Measurements from ENCODE around the gene IGHMBP2. TPM values are rescaled to one million over a fixed set of nuclear protein-coding genes. Genes with fewer than 3 reads are reported as not detected.

Gene IGHMBP2
- total RNA-seq, 1 experiment from 2014 or later, result 24.0 TPM

DNA sequence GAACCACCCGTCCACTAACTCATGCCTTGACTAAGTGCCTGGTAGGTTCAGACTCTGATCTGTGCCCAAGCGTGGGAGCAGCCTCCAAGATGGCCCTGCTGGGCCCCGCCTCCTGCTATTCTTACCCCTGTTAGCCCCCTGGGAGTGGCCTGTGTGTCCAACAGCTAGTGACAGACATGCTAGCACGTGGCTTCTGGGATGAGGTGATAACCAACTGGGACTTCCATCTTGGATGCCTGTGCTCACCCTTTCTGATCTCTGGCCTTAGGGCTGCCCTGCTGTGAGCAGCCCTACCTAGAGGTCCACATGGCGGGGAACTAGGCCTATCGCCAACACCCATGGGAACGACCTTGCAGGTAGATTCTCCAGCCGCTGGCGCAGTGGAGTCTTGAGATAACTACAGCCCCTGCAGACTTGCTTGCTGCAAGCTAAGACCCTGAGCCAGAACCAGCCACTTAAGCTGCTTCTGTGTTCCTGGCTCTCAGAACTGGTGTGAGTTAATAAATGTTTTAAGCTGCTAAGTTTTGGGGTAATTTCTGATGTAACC is 2.8 kb upstream of the IGHMBP2 start:
- H3T11ph ChIP-seq (ENCODE audit: low read length), result no peak overlapping the region
- no peak overlapping the region for H2AFZ ChIP-seq (ENCODE audit: low read length)
- H2BK15ac ChIP-seq (ENCODE audit: low read depth, low read length), result no peak overlapping the region
- H3K9me3 Mint-ChIP-seq, result no peaks in the 10 kb centered on the region
- no CpG with 5 or more reads among the region's 9 CpGs for WGBS (ENCODE audit: extremely low coverage, insufficient read length, low lambda C conversion rate)
- H3K23ac ChIP-seq (ENCODE audit: insufficient read length, low read depth, low read length), result no peak overlapping the region
- H2BK20ac ChIP-seq (ENCODE audit: low read depth, low read length, poor library complexity, severe bottlenecking), result no peak overlapping the region
- no peak overlapping the region for H3K4me3 Mint-ChIP-seq
- no peaks in the 10 kb centered on the region for H4K20me1 ChIP-seq (ENCODE audit: control insufficient read depth, insufficient read depth, insufficient read length)
- no peak overlapping the region for H3K9ac ChIP-seq (ENCODE audit: extremely low read depth, insufficient read length, low read length)
- DNase-seq, result no peak
- no peak overlapping the region for H3K56ac ChIP-seq (ENCODE audit: insufficient read length, low read depth, low read length)
- no peak overlapping the region for H4K91ac ChIP-seq (ENCODE audit: insufficient read length, low read depth, low read length)
- H3K36me3 Mint-ChIP-seq (ENCODE audit: insufficient read depth in 1 of 3, low read depth in 3 of 3), result peaks cover 28 to 52% (median 45%) of the 10 kb centered on the region in 3 experiments; a peak in 6 of 7 replicates
- no peak overlapping the region for H4K8ac ChIP-seq (replicated peaks; ENCODE audit: insufficient read length, low read depth, low read length)
- no peak overlapping the region for H3K4me2 ChIP-seq (ENCODE audit: insufficient read depth, insufficient read length, low read length)
- no peak overlapping the region for H3K27ac ChIP-seq (ENCODE audit: insufficient read length, low read depth, low read length)
- peaks cover 22% of the 10 kb centered on the region for H3K79me2 ChIP-seq (ENCODE audit: insufficient read depth, low read length)
- no peaks in the 10 kb centered on the region; the same call in 1 of the 2 replicates for H3K27me3 Mint-ChIP-seq (ENCODE audit: low read depth)
- H3K9me3 ChIP-seq (ENCODE audit: control insufficient read depth, low read depth, low read length), result no peaks in the 10 kb centered on the region
- no peak overlapping the region for H2AK5ac ChIP-seq (ENCODE audit: insufficient read length, low read length)
- H2BK5ac ChIP-seq (ENCODE audit: insufficient read length, low read length), result no peak overlapping the region
- no peak overlapping the region for H2BK120ac ChIP-seq (ENCODE audit: low read depth, low read length, poor library complexity, severe bottlenecking)
- H3K27me3 ChIP-seq (ENCODE audit: insufficient read depth, low read length), result no peaks in the 10 kb centered on the region
- H3K79me1 ChIP-seq (ENCODE audit: insufficient read depth, low read depth, low read length, poor library complexity, severe bottlenecking), result peaks cover 12% of the 10 kb centered on the region
- H2BK12ac ChIP-seq (ENCODE audit: insufficient read length, low read depth, low read length), result no peak overlapping the region
- H3K4me1 ChIP-seq (ENCODE audit: insufficient read depth, low read length), result no peaks in the 10 kb centered on the region
- H3K23me2 ChIP-seq (ENCODE audit: insufficient read length, low read depth, low read length, poor library complexity, severe bottlenecking), result peaks cover 11% of the 10 kb centered on the region
- no peak overlapping the region for H4K5ac ChIP-seq (ENCODE audit: insufficient read length, low read depth, low read length)
- H3K4ac ChIP-seq (ENCODE audit: low read depth, low read length), result no peak overlapping the region
- no peak overlapping the region; a peak in 1 of 7 replicates for H3K27ac Mint-ChIP-seq
- TF ChIP-seq, protein P1, sequence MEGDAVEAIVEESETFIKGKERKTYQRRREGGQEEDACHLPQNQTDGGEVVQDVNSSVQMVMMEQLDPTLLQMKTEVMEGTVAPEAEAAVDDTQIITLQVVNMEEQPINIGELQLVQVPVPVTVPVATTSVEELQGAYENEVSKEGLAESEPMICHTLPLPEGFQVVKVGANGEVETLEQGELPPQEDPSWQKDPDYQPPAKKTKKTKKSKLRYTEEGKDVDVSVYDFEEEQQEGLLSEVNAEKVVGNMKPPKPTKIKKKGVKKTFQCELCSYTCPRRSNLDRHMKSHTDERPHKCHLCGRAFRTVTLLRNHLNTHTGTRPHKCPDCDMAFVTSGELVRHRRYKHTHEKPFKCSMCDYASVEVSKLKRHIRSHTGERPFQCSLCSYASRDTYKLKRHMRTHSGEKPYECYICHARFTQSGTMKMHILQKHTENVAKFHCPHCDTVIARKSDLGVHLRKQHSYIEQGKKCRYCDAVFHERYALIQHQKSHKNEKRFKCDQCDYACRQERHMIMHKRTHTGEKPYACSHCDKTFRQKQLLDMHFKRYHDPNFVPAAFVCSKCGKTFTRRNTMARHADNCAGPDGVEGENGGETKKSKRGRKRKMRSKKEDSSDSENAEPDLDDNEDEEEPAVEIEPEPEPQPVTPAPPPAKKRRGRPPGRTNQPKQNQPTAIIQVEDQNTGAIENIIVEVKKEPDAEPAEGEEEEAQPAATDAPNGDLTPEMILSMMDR (conservative IDR thresholded peaks at IDR 0.05), result no peak
- H3K14ac ChIP-seq (ENCODE audit: insufficient read depth, low read length), result no peak overlapping the region
- H3K18ac ChIP-seq (ENCODE audit: insufficient read length, low read depth, low read length), result no peak overlapping the region
- H3K4me1 Mint-ChIP-seq, result peaks cover 25 to 28% of the 10 kb centered on the region in 2 experiments
